NCI-H2029 treated with DMSO at 0.1 percent for 48 hours (cell line): ENCODE results near the gene CCDC178.
"Not testable (repeated sequence)": the region's sequence is repeated elsewhere in the genome, so short reads cannot be mapped to it uniquely, and the experiment has no call there.

ENCODE experiments used
- DNase-seq: peaks from one replicate; lab custom pipeline; 2025; lab: John Stamatoyannopoulos, UW

CCDC178 gene, protein sequence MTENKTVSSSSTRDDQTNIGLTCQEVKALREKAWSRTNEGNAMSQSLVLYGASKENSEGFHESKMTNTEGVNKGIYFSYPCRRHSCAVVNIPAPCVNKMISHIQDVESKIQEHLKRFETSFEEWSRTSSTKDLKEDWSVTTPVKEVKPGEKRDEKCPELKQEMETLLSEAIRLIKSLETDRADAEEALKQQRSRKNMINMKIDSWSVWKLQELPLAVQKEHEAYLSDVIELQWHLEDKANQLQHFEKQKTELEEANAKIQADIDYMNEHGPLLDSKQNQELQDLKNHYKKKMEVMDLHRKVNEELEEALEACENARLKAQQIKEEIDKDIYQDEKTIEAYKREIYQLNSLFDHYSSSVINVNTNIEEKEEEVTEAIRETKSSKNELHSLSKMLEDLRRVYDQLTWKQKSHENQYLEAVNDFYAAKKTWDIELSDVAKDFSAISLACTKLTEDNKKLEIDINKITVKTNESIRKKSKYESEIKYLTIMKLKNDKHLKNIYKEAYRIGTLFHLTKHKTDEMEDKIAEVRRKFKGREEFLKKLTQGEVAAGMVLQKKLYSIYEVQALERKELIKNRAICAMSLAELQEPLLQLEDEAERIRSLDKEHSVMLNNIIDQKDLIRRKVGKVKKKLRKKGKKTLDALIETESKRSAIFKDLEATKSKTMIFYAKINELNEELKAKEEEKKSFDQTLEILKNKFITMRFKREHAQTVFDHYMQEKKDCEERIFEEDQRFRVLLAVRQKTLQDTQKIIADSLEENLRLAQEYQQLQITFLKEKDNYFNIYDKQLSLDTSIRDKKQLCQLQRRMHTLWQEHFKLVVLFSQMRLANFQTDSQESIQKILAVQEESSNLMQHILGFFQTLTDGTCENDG

DNA sequence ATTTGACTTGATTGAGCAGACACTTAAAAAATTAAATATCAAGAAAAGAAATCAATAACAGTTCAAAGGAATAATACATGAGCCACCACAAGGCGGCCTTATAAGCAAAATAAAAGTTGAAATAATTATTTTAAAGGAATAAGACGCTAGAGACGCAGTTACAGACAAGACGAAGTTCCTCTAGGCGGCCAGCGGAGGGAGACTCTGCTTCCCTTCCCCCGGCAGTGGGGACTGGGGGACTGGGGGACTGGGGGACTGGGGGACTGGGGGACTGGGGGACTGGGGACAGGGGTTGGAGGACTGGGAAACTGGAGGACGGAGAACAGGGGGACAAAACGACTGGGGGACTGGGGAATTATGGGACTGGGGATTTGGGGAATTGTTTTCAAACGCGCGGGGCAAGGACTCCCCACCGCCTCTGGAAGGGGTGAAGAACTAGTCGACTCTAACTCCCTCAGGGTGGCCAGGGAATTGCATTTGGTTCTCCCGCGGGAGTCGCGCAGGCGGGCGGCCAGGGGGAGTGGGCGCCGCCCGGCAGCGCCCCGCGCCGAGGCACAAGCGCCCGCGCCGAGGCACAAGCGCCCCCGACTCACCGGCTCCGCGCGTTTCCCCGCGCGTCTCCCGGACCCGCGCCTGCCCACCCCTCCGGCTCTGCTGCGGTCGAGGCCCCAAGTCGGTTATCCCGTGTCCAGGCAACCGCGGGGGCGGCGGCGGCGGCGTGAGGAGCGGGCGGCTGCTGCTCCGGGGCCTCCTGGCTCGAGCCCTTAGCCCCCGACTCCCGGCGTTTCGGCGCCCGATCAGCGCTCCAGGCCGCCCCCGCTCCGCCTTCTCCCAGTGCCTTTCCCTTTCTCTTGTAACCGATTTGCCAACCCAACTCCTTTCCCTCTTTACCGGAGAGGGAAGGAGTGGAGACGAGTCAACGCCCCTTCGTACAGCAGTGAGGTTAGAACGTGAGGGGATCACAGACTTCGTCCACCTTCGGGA lies at the start of gene CCDC178:
Gene CCDC178 (minus strand): TSS at position 662 of the 984 bp plus-strand sequence. CDS start 28,633 bp downstream, outside the sequence.
- no peak for DNase-seq

DNA sequence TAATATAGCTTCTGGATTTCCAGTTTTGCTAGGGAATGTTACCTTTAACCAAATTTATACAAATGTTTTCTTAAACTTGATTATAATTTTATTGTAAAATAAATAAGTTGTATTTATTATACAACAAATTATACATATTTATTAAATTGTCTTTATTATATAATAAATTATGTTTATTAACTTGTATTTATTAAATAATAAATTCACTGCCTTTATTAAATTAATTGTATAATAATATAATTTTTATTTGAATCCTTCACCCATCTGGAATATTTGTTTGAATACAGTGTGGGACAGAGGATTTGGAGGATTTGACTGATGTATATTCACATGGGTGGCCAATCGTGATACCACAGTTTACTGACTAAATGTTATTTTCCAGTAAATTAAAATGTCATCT lies 43.4 kb upstream of the CCDC178 start:
- DNase-seq, result no peak

DNA sequence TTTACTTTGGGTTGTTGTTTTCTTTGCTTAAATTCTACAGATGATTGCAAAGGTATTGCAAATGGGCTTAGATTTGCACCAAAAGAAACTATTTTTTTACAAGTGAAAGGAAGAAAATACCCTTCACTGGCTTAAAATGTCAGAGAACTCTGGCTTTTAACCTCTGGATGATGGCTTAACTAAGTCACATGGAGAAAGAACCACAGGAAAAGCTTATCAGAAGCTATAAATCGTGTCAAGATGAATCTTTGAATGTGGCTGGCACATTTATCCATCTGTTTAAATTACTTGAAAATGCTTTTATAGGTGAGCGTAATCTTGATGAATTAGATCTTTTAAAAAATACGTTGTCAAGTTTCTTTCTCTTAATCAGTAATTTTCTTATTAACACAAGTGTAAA lies 32.0 kb upstream of the CCDC178 start:
- DNase-seq, result no peak

DNA sequence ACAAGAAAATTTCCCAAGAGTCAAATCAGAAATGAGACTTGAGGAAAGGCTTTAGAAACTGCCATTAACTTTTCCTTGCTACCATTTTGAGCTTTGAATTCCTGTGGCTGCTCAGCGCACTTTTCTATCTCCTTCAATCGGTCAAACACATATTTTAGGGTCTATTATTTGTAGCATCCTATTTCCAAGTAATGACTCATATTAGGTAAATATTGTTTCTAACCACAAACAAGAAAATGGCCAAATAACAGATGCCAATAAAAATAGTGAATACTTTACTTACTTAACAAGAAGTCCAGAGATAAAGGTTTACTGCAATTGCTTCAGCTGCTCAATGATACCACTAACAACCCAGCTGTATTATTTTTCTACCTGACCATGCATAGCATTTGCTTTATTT lies 29.7 kb upstream of the CCDC178 start:
- DNase-seq, result no peak

DNA sequence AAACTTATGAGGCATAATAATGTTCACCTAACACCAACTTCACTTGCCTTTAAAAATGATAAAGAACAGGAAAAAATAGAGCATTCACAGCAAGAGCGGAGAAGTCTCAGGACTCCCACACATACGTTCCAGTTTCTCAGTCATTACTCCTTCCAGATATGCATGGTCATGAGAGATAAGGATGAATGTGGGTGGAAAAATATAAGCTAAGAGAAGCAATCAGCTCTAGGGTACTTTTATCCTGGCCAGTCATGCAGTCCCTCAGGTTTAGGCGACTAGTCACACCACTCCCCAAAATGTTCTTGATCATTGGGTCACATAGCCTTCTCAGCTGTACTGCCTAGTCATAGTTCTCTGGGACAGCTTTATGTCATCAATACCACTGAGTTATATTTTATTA lies 29.2 kb upstream of the CCDC178 start:
- no peak for DNase-seq

DNA sequence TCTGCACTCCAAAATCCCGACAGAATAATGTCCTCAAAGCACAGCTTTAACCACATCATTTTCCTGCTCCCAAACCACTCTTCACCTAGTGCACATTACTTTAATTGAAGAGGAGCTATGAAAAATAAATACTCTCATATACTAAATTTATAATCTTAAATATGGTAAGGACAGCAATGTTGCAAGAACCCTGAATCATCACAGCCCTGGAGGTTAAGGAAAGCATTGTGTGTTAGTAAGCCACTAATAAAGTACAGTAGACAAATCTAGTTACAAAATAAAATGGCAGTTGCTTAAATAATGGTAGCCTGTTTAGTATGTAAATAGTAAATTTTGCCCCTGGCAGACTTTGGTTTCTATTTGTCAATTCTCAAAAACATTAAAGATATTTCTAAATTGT lies 27.0 kb upstream of the CCDC178 start:
- DNase-seq, result no peak

DNA sequence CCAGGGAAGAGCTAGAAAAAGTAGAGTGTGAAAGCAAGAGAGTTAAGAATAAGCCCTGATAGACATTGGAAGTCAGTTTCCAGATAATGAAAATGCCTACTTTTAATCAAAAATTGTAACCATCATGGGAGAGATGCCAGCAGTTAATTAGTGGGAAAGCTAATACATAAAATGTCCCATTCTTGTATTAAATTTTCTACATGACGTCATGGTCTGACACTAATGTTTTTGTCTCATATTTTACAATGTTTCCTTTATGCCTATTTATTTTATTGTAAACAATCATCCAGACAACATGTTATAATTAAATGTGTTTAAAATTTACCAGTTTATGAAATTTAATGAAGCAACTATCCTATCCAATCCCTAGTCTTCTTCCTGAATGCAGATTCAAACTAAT lies 26.3 kb upstream of the CCDC178 start:
- DNase-seq, result no peak

DNA sequence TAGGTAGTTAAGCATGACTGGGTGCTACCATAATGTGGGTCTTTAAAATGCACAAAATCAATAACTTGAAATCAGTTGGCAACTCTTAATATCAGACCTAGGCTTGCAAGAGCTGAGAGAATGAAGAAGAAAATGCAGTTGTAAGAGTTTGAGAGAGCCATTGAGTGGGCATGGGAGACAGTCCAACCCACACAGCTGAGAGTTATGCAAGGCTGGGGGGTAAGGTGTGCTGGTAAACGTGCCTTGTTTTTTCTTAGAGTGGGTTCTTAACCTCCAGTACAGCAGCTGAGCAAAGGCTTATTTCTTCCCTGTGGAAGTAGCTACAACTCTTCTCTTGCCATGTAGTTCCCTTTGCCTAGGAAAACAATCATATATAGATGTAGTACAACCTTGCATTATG lies 20.2 kb upstream of the CCDC178 start:
- DNase-seq, result no peak

DNA sequence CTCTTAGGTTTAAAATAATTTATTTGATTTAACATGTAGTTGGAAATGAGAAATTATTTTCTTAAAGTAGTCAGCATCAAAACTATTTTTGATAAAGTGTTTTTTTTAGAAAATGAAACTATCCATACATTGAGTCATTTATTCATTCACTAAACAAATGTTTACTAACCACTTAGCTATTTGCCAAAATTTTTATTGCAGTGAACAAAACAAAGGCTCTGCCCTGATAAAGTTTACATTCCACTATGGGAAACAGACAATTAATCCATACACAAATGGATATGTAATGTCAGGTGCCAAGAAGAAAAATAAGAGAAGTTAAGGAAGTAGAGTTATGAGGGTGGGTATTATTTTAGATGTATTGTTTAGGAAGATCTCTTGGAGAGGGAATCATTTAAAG lies 19.1 kb upstream of the CCDC178 start:
- no peak for DNase-seq

DNA sequence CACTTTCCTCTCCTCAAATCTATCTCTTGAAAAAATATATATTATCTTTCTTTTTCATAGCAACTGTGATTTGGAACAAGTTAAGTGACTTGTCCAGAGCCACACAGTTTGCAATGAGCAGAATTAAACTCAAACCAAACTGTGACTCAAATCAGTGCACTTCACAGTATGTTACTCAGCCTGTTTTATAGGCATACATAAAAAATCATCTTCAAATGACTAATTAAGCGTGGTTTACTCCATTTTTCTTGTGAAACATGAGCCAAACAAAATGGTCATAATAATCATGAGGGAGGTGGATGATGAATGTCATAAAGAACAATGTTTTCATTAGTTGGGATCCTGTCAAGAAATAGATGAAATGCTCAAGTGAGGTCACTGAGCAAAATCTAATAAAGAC lies 6.1 kb upstream of the CCDC178 start:
- no peak for DNase-seq

DNA sequence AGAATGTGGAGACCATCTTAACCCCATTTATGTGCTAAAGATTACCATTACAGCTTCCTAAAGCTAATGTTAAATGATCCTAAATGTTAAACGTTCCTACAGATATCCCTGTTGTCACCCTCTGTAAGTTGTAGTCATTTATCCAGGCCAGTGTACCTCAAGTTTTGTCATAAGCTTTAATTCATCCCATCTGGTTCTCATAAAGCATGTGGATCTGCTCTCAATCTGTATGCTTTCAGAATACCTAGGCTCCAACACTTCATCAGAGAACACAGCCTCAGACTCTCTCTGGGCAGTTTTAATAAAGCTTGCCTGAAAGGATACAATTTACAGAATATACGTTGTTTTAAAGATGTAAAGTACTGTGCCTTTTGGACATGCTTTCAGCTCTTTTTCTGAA lies 4.2 kb upstream of the CCDC178 start:
- DNase-seq, result no peak

DNA sequence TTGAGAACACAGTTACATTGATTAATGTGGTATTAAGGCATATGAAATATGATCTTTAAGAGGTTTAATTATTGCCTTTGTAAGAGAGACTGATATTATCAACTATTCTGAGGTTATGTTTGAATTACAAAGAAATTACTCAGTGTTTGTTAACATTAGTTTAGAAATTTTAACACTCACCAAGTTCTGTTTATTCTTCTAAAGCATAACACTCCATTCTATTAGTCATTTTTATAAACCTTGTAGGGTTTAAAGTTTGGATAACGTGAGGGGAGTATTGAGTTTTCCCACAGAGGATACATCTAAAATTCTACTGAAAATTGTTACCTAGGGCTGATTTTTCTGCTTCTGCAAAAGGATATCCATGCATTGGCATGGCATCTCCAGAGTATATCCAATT lies 7.7 kb downstream of the CCDC178 start:
- no peak for DNase-seq

DNA sequence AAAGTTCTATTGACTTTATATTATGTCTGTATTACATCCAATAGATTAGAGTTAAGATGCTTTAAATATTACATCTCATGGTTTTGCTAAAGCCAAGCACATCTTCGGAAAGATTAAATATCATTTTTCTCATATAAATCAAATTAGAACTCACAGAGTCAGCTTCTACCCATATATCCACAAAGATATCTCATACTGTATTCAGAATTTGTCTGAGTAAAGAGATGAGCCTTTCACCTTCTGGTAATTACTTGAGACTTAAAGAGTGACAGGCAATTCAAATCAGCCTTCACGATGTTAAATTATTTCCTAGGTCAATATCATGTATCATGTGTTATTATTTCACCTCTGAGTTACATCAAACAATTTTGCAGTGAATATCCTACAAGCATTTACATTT lies 13.0 kb downstream of the CCDC178 start:
- no peak for DNase-seq

DNA sequence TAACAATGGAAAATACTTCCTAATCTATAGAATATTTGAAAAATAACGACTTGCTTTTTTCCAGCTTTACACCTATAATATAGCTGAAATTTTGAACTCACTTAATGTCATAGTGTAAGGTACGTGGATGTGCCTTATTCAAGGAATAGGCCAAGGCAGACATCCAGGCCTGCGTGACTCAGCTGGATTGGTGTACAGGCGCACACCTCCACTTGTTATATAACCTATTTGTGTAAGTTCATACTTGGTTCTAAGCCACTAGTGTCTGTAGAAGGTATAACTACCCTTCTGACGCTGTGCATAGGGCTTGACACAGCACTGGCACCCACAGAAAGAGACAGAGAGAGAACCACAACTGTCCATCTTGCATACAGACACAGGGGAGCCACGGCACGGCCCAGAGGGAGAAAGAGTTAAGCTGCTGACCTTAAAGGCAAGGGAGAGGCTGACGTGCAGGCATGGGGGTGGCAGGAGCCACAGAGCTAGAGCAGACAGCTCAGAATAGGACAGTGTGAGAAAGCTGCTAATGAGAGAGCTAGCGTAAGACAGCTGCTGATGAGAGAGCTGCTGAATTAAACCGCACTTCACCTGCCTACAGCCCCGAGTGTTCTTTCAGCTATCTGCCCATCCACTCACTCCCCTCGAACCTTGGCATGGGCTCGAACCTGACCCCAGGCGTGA lies 16.1 kb downstream of the CCDC178 start:
- DNase-seq, result no peak

DNA sequence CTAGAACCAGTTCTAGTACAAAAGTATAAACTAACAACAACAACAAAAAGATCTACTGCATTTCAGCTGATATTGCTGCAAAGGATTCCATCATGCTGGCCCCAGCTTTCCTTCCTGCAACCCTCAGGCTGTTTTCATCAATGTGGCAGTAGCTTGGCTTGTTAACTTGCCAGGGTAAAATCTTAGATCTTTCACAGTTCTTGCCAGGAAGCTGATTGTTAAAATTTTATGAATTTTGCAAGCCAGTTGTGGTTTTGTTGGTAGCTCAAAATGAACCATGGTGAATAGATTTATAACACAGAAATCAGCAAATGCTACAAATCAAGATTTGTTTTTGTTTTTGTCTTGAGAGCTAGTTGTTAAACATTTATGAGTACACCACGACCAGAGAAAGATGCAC lies 19.3 kb downstream of the CCDC178 start:
- no peak for DNase-seq

DNA sequence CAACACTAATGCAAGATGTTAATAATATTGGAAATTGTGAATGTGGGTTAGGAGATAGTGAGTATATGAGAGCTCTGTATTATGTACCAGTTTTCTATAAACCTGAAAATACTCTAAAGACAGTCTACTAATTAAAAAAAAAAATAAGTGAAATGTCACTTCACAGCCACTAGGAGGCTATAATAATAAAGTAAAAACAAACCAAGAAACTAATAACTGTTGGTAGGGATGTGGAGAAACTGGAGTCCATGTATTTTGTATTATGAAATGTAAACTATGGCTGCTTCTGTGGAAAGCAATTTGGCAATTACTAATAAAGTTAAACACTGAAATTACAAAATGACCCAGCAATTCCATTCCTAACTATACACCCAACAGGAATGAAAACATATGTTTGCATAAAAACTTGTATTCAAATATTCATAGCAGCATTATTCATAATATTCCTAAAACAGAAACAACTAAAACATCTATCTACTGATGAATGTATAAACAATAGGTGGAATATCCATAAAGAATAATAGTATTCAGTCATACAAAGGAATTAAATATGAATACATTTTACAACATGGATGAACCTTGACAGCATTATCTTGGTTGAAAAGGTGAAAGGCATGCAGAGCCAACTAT lies 36.2 kb downstream of the CCDC178 start:
- no peak for DNase-seq

DNA sequence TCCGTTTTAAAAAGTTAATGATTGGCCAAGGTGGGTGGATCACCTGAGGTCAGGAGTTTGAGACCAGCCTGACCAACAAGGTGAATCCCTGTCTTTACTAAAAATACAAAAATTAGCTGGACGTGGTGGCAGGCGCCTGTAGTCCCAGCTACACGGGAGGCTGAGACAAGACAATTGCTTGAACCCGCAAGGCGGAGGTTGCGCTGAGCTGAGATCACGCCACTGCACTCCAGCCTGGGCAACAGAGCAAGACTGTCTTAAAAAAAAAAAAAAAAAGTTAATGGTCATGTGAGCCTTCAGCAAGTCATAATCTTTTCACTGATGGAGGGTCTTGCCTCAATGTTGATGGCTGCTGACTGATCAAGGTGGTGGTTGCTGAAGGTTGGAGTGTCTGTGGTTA lies 41.6 kb downstream of the CCDC178 start:
- not testable (repeated sequence) for DNase-seq

DNA sequence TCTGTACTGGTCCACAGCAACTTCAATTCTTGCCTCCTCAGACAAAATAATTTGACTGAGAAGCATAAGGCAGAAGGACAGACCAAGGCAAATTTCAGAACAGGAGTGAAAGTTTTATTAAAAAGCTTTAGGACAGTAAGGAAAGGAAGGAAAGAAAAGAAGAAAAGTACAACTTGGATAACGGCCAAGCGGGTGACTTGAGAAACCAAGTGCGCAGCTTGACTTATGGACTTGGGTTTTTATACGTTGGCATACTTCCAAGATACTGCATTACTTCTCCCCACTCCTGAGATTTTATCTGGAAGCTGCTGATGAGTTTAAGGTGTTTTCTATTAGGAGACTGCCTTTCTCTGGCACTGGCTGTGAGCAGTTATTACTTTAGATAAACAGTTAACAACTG lies 64.7 kb downstream of the CCDC178 start:
- no peak for DNase-seq

DNA sequence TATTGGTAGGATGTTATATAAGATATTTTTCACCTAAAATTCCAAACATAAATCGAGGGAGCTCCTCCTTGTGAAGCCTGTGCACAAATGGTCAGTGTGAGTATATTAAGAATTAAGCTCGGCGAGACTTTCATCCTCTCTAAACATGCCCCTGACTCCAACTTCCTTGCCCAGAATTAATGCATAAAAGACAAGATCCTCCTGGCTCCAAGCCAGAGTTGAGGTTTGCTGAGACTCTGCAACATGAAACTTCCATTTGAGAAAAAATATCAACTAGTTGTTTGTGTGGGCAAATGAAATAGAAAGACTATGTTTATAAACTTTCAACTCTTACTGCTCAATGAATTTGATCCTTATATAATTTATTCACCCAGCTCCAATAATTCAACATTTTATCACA lies 68.1 kb downstream of the CCDC178 start:
- DNase-seq, result no peak

DNA sequence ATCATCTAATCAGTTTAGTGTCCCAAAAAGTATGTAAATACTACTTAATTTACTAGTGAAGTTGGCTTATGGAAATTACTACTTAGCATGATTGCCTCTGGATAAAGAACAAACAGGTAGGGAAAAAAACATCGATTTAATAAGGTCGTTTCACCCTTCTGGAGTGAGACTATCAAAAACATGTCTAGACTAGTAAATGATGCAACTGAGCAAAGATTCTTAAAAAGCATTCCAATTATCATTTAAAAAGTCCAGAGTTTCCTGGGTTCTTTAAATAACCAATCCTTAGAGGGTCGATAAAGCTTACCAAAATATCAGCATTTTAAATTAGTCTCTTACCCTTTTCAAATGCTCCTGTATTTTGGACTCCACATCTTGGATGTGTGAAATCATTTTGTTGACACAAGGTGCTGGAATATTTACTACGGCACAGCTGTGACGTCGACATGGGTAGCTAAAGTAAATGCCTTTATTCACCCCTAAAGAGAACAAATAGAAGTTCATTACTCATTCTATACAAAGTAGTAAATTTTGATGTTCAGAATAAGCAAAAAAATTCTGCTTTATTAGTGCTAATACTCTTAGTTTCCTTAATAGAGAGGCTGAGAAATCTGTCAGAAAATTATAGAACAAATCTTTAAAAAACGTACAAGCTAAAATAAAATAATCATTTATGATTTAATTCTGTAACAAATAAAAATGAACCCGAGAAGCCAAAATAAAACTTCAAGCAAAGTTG lies 70.6 kb downstream of the CCDC178 start:
- no peak for DNase-seq
